Inflammatory macrophage treated with lipopolysaccharide for 4 hours (primary cell): Measurements from ENCODE around the gene UBAC1.
"Not testable (repeated sequence)": the region's sequence is repeated elsewhere in the genome, so short reads cannot be mapped to it uniquely, and the experiment has no call there.

Experiments
- DNase-seq: peaks from one replicate; pipeline ENCODE4 v3.0.0-alpha.2; 2020

UBAC1 gene

GRCh38 chr9:135933114-135933513 is 28.1 kb downstream of the UBAC1 start:
- no peak for DNase-seq

GRCh38 chr9:135932656-135933055 is 28.5 kb downstream of the UBAC1 start:
- DNase-seq = no peak

GRCh38 chr9:135931349-135931820 is 29.8 kb downstream of the UBAC1 start:
- no peak for DNase-seq

GRCh38 chr9:135930446-135931345 is 30.5 kb downstream of the UBAC1 start:
- no peak for DNase-seq

GRCh38 chr9:135929656-135930445 is 31.3 kb downstream of the UBAC1 start:
- no peak for DNase-seq

- DNase-seq = no peak
Measured at GRCh38 chr9:135928731-135929655, 32.2 kb downstream of the UBAC1 start.

- DNase-seq = no peak
Measured at GRCh38 chr9:135928074-135928730, 33.0 kb downstream of the UBAC1 start.

- DNase-seq = no peak
Measured at GRCh38 chr9:135927195-135928013, 33.8 kb downstream of the UBAC1 start.

- DNase-seq = peak; percentile 97
Measured at GRCh38 chr9:135926402-135927194, 34.6 kb downstream of the UBAC1 start.

GRCh38 chr9:135925496-135926133 is 35.6 kb downstream of the UBAC1 start:
- no peak for DNase-seq

- no peak for DNase-seq
Measured at GRCh38 chr9:135924628-135925338, 36.4 kb downstream of the UBAC1 start.

GRCh38 chr9:135923508-135923907 is 37.7 kb downstream of the UBAC1 start:
- DNase-seq = no peak

GRCh38 chr9:135921749-135922310 is 39.3 kb downstream of the UBAC1 start:
- DNase-seq = no peak

GRCh38 chr9:135920973-135921585 is 40.1 kb downstream of the UBAC1 start:
- no peak for DNase-seq

- no peak for DNase-seq
Measured at GRCh38 chr9:135920256-135920930, 40.8 kb downstream of the UBAC1 start.

GRCh38 chr9:135919318-135919890 is 41.8 kb downstream of the UBAC1 start:
- DNase-seq = no peak

- not testable (repeated sequence) for DNase-seq
Measured at GRCh38 chr9:135916227-135916626, 44.9 kb downstream of the UBAC1 start.
